Activated T-helper 2 cell treated with anti-CD3 and anti-CD28 coated beads, Interferon-gamma antibody, Interleukin-2, Interleukin-4, amounts not matched to agents 10 μg/mL and 5 μg/mL and 100 μg/mL, durations not matched to agents 14 hours and 24 hours and 36 hours (primary cell): ENCODE data around the gene UBR7. TPM values are rescaled to one million over a fixed set of nuclear protein-coding genes. Genes with fewer than 3 reads are reported as not detected.

ENCODE experiments used
- DNase-seq: peaks from one replicate; pipeline ENCODE4 v3.0.0; 2021; ENCODE audit warnings: low spot score
- H3K27ac Mint-ChIP-seq: one replicate; pipeline ENCODE4 v1.8.0; 2021; ENCODE audit warnings: mixed read lengths
- H3K27me3 Mint-ChIP-seq: one replicate; pipeline ENCODE4 v1.8.0; 2021; ENCODE audit warnings: low read depth, mixed read lengths
- H3K36me3 Mint-ChIP-seq: one replicate; pipeline ENCODE4 v1.8.0; 2021; ENCODE audit warnings: low read depth, mixed read lengths
- H3K4me1 Mint-ChIP-seq: one replicate; pipeline ENCODE4 v1.8.0; 2021; ENCODE audit warnings: low read depth, mixed read lengths
- H3K4me3 Mint-ChIP-seq: one replicate; pipeline ENCODE4 v1.8.0; 2021; ENCODE audit warnings: low read depth, mild to moderate bottlenecking, moderate library complexity, mixed read lengths
- H3K9me3 Mint-ChIP-seq: one replicate; pipeline ENCODE4 v1.8.0; 2021; ENCODE audit warnings: mixed read lengths
- intact Hi-C: fragments of 100-400 bp; cut with micrococcal nuclease; formaldehyde crosslinking; loops from one replicate; pipeline ENCODE4 v1.15.1; 2023
- total RNA-seq: library from RNA; stranded (reverse); gene quantifications from 2 replicates; pipeline ENCODE4 v1.2.3, GENCODE V29; 2022

UBR7 gene
- total RNA-seq, 1 donor from 2014 or later: 30.9 TPM

GRCh38 chr14:93274055-93274806 lies 67.2 kb downstream of the UBR7 start:
- Mint-ChIP-seq H3K4me3 (no peak overlapping the region), H3K27me3 (no peaks in the 10 kb centered on the region), H3K27ac (no peak overlapping the region), H3K4me1 (peaks cover 3% of the 10 kb centered on the region), H3K9me3 (no peaks in the 10 kb centered on the region), H3K36me3 (no peaks in the 10 kb centered on the region)
- no peak for DNase-seq
- intact Hi-C loops: no loop called here

- no peak overlapping the region for H3K27ac Mint-ChIP-seq
- intact Hi-C loops: no loop called here
- DNase-seq: no peak
- H3K36me3 Mint-ChIP-seq: no peaks in the 10 kb centered on the region
- H3K27me3 Mint-ChIP-seq: no peaks in the 10 kb centered on the region
- no peak overlapping the region for H3K4me3 Mint-ChIP-seq
- peaks cover 3% of the 10 kb centered on the region for H3K4me1 Mint-ChIP-seq
- H3K9me3 Mint-ChIP-seq: no peaks in the 10 kb centered on the region
Measured at GRCh38 chr14:93276031-93276716, 69.1 kb downstream of the UBR7 start.

Other genes starting within 250 kb of the UBR7 start
- gene ITPK1, start 91.3 kb upstream of the UBR7 start, total RNA-seq: 66.9 and 70.8 TPM in 2 replicates
- gene MOAP1, start 22.4 kb upstream of the UBR7 start, total RNA-seq: 17.8 and 18.7 TPM in 2 replicates
- gene LYSET, start 21.9 kb upstream of the UBR7 start, total RNA-seq: 12.2 and 13.4 TPM in 2 replicates
- 13.4 and 15.2 TPM in 2 replicates for gene GON7, start 191 bp upstream of the UBR7 start, total RNA-seq
- gene BTBD7, start 125.8 kb downstream of the UBR7 start, total RNA-seq: 16.5 and 17.9 TPM in 2 replicates
- not detected in 2 replicates for gene COX8C, start 139.9 kb downstream of the UBR7 start, total RNA-seq
- gene UNC79, start 223.7 kb downstream of the UBR7 start, total RNA-seq: 0.02 TPM in 1 of 2 replicates, not detected in the other